HG03565 (cell line): Measurements from ENCODE around the gene TGM1.
A peak's percentile ranks its signal among the peaks of the same experiment; 100 is the strongest.

Source experiments
- ATAC-seq: cut with Tn5 transposase; IDR thresholded peaks from one replicate; pipeline ENCODE4 v1.9.1; 2021; ENCODE audit warnings: mild to moderate bottlenecking, moderate library complexity; ENCODE audit not compliant: unreplicated experiment

Gene TGM1

GRCh38 chr14:24262821-24263733 lies at the start of gene TGM1:
Gene TGM1 (minus strand): TSS chr14:24263177. CDS start chr14:24262352, 825 bp downstream.
- no peak for ATAC-seq

DNA sequence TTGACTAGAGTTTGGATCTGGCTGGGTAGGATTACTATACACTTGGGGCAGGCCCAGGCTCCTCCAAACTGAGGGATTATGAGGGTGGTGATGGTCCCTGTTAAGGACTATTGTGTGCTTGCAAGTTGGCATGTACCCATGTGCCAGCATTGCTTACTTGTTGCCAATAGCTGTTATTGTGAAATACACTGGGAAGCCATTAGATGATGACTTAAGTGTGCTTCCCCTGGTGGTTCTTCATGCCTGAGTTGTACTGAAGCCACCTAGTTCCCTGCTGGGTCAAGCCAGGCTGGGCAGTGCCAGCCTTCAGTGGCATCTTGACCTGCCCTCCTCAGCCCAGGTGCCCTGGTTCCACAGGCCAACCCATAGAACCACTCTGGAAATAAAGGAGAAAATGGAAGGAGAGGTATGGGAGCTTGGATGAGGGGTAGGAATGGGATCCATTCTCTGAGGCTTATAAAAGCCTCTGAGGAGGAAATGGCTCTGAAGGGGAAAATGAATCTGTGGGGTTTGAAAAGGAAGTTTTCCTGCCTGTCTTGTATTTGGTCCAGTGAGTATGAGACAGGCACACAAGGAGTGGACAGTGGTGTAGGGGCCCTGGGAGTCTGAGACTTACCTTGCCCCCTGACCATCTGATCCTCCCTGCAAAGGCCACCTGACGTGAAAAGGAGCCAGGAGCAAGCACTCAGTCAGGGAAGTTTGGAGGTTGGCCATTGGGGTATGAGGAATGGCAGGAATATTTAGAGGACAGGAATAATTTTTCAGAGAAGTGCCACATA lies 49.0 kb upstream of the TGM1 start:
- ATAC-seq = no peak

GRCh38 chr14:24310646-24311604 lies 47.9 kb upstream of the TGM1 start, which contains the start of gene LTB4R:
Gene LTB4R (plus strand): TSS chr14:24311502. CDS start chr14:24315652, 4,150 bp downstream.
- ATAC-seq = peak; percentile 56

DNA sequence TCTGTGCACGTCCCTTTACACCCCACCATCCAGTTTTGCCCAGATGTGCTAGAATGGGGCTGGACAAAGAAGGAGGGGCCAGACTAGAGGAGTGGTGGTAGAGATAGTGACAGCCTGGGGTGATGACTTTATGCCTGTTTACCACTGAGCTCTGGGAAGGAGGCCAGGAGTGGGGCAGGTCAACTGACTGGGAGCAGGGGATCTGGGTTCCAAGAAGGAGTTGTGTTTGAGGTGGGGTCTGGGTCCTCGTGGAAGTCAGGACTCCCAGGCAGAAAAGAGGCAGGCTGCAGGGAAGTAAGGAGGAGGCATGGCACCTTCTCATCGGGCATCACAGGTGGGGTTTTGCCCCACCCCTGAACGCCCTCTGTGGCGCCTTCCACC lies 47.3 kb upstream of the TGM1 start:
- no peak for ATAC-seq

- no peak for ATAC-seq
Measured at GRCh38 chr14:24309538-24310264, 46.7 kb upstream of the TGM1 start, which contains the start of gene LTB4R2. Gene LTB4R2 (plus strand): TSS chr14:24310140. CDS start chr14:24310665, 525 bp downstream.

- ATAC-seq = no peak
Measured at GRCh38 chr14:24308342-24309124, 45.6 kb upstream of the TGM1 start.

GRCh38 chr14:24307575-24308341 lies 44.8 kb upstream of the TGM1 start, which contains the start of gene CIDEB:
Gene CIDEB (minus strand): TSS chr14:24307977. CDS start chr14:24307858, 119 bp downstream.
- no peak for ATAC-seq

GRCh38 chr14:24307156-24307574 lies 44.2 kb upstream of the TGM1 start:
- ATAC-seq = no peak

DNA sequence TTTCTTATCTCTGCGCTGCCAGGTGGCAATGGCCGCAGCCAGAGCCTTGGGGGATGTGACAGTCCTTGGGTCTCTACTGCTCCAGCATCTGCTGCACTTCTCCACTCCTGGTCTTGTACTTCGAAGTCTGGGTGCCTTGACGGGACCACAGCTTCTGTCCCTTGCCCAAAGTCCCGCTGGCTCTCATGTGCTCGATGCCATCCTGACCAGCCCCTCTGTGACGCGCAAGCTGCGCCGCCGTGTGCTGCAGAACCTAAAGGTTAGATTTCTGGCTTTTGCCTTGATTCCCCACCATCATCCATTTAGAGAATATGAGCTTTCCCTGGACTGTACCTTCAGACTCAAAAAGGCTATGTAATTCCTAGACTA lies 41.0 kb upstream of the TGM1 start:
- ATAC-seq = no peak

DNA sequence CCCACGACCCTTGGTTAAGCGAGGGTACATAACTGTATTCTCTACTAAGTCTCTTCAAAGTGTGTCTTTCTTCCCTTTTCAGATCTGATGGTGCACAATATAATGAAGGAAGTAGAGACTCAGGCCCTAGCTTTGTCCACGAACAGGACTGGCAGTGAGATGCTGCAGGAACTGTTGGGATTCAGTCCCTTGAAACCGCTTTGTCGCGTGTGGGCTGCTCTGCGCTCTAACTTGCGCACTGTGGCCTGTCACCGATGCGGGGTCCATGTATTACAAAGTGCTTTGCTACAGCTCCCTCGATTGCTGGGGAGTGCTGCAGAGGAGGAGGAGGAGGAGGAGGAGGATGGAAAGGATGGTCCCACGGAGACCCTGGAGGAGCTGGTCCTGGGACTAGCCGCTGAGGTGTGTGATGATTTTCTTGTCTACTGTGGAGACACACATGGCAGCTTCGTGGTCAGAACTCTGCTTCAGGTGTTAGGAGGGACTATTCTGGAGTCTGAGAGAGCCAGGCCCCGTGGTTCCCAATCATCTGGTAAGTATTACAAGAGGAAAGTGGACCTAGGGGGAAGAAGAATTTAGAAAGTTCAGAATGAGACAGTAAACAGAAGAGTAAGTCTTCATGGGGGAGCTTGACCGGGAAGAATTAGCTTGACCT lies 37.5 kb upstream of the TGM1 start:
- ATAC-seq = no peak

DNA sequence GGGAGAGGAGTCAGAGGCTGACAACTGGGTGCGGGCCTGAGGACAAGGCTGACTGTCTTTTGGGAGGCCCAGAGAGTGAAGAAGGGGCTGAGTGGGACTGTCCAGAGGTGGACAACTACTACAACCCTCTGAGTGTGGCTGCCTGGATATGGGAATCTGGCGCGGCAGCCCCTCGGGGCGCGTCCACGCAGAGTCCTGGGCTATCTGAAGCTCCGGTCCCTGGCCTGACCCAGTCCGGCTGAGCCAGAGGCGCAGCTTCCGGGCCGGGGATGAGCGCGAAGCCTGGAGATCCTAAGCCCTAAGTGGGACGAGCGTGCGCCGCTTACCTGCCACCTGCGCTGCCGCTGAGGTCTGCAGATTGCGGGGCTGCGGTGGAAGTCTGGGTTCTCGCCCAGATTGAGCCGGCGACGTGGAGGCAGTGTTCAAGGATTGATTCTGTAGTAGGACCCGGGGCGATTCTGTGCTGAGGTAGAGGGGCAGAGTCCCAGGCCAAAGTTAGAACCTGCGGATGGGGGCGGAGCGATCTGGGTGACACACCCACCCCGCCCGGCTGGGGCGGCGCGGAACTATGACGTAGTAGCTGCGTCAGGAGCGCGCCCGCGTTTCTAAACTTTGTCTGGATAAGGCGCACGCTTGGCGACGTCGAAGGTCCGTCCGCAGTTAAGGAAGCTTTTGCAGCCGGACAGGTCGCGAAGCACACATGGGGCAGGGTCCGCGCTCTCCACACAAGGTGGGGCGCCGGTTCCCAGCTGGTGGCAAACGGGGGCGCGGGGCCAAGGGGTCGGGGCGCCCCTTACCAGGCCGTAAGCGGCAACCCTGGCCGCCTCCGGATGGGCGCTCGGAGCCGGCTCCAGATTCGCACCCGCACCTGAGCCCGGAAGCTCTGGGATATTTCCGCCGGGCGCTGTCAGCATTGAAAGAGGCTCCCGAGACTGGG lies 36.5 kb upstream of the TGM1 start, which contains the start of the genes DHRS1 and NOP9:
DHRS1 (minus strand) TSS at position 526 of the 937 bp plus-strand sequence. CDS start 674 bp downstream, outside the sequence.
NOP9 (plus strand) TSS at position 596 of the 937 bp plus-strand sequence; CDS start at position 701, 105 bp downstream.
- peak; percentile 67 for ATAC-seq

DNA sequence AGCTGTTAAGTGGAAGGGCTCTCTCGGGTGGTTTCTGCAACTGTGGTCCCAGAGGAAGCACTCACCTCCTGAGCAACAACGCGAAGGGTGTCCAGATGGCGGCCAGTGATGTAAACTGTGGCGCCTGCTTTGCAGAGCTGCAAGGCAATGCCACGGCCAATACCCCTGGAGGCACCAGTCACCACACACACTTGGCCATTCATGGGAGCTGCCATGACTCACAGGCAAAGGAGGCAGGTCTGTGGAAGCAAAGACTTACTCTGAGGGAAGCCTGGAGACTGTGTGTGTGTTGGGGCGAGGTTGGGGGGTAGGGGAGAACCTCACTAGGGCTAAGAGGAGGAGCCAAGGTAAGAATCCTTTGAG lies 35.9 kb upstream of the TGM1 start:
- no peak for ATAC-seq

- ATAC-seq = peak; percentile 2
Measured at GRCh38 chr14:24297190-24297964, 34.4 kb upstream of the TGM1 start.

GRCh38 chr14:24296341-24297157 lies 33.6 kb upstream of the TGM1 start:
- ATAC-seq = peak; percentile 46

GRCh38 chr14:24293525-24293924 lies 30.5 kb upstream of the TGM1 start:
- no peak for ATAC-seq
